SK-N-SH (cell line): ENCODE results near the gene NCBP3. TPM values are rescaled to one million over a fixed set of nuclear protein-coding genes. Genes with fewer than 3 reads are reported as not detected.

ENCODE experiments used
- CTCF ChIA-PET: fragments of 300-600, 350-600 bp; formaldehyde crosslinking; extraction: SDS; loops from one replicate; lab custom pipeline; 2021; lab: Yijun Ruan, JAX
- POLR2A ChIA-PET: fragments of 350-600 bp; sonication (Branson Sonifier 250); formaldehyde crosslinking; extraction: SDS; loops from one replicate; lab custom pipeline; 2020; ENCODE audit warnings: antibody characterized with exemption, inconsistent platforms; lab: Yijun Ruan, JAX
- DNase-seq: peaks from one replicate; pipeline ENCODE4 v3.0.0; 2012
- H2AFZ ChIP-seq: fragments of 200-600 bp; sonication (generic); 2 replicates; pipeline ENCODE4 v1.8.1; 2016; ENCODE audit warnings: antibody characterized with exemption, mild to moderate bottlenecking, low read depth
- H3F3A ChIP-seq: fragments of 200-600 bp; sonication (generic); replicated peaks from 2 replicates; pipeline ENCODE3; 2016; ENCODE audit warnings: antibody characterized with exemption, mild to moderate bottlenecking; ENCODE audit not compliant: insufficient read depth
- H3K27ac ChIP-seq, 2 experiments: fragments of 200-500 bp in 1 of 2; fragments of 200-600 bp in 1 of 2; sonication (Bioruptor generic) in 1 of 2; sonication (generic), shearing (Covaris generic) in 1 of 2; 2 replicates each; pipeline versions ENCODE4 v1.5.1 to v1.6.1; 2014 to 2016; ENCODE audit warnings: low read depth in 2 of 2, inconsistent platforms in 1 of 2, low read length in 1 of 2, mild to moderate bottlenecking in 1 of 2, mixed read lengths in 1 of 2
- H3K27me3 ChIP-seq: fragments of 200-600 bp; sonication (generic), shearing (Covaris generic); 2 replicates; pipeline ENCODE4 v1.6.1; 2016; ENCODE audit warnings: mixed run types; ENCODE audit not compliant: insufficient read depth
- H3K36me3 ChIP-seq, 2 experiments: fragments of 200-500 bp in 1 of 2; fragments of 200-600 bp in 1 of 2; sonication (Bioruptor generic) in 1 of 2; sonication (generic) in 1 of 2; replicated peaks in 1 of 2; 2 replicates each; pipeline versions ENCODE3 to v1.5.1; 2014 to 2016; ENCODE audit warnings: low read length in 1 of 2, mild to moderate bottlenecking in 1 of 2; ENCODE audit not compliant: insufficient read depth in 2 of 2, control insufficient read depth in 1 of 2
- H3K4me1 ChIP-seq, 2 experiments: fragments of 200-500 bp in 1 of 2; fragments of 200-600 bp in 1 of 2; sonication (Bioruptor generic) in 1 of 2; sonication (generic), shearing (Covaris generic) in 1 of 2; 2 replicates each; pipeline versions ENCODE4 v1.5.1 to v1.6.1; 2014 to 2016; ENCODE audit warnings: low read depth in 1 of 2, low read length in 1 of 2, mixed run types in 1 of 2; ENCODE audit not compliant: insufficient read depth in 2 of 2, control insufficient read depth in 1 of 2
- H3K4me2 ChIP-seq: fragments of 200-600 bp; sonication (generic), shearing (Covaris generic); 2 replicates; pipeline ENCODE4 v1.6.1; 2017; ENCODE audit warnings: mixed run types
- H3K4me3 ChIP-seq, 2 experiments: fragments of 200-500 bp in 1 of 2; fragments of 200-600 bp in 1 of 2; sonication (Bioruptor generic) in 1 of 2; sonication (generic), shearing (Covaris generic) in 1 of 2; 2 replicates each; pipeline versions ENCODE4 v1.5.1 to v1.8.1; 2014 to 2016; ENCODE audit warnings: low read depth in 2 of 2, inconsistent platforms in 1 of 2, low read length in 1 of 2, mild to moderate bottlenecking in 1 of 2, mixed read lengths in 1 of 2, moderate library complexity in 1 of 2
- H3K79me2 ChIP-seq: fragments of 200-600 bp; sonication (generic); 2 replicates; pipeline ENCODE4 v1.8.1; 2017; ENCODE audit warnings: mild to moderate bottlenecking; ENCODE audit not compliant: insufficient read depth
- H3K9ac ChIP-seq: fragments of 200-600 bp; sonication (generic); 2 replicates; pipeline ENCODE4 v1.6.1; 2017; ENCODE audit warnings: mixed run types
- H3K9me2 ChIP-seq: fragments of 200-600 bp; sonication (generic); 2 replicates; pipeline ENCODE4 v1.6.1; 2017; ENCODE audit warnings: mixed run types
- H3K9me3 ChIP-seq: fragments of 200-600 bp; sonication (generic); 2 replicates; pipeline ENCODE4 v1.6.1; 2017; ENCODE audit warnings: mixed run types, mild to moderate bottlenecking, moderate library complexity
- H4K20me1 ChIP-seq: fragments of 200-600 bp; sonication (generic); 2 replicates; pipeline ENCODE4 v1.6.1; 2017; ENCODE audit warnings: mild to moderate bottlenecking, mixed run types; ENCODE audit not compliant: insufficient read depth
- CHD2 ChIP-seq: fragments of 150-350 bp; IDR thresholded peaks from 2 replicates; pipeline ENCODE4 v1.6.1; 2018; ENCODE audit warnings: low read length; ENCODE audit not compliant: partially characterized antibody
- ELF1 ChIP-seq: IDR thresholded peaks from 2 replicates; pipeline ENCODE4 v1.4.0; 2012
- EP300 ChIP-seq, 2 experiments: IDR thresholded peaks; 2 replicates each; pipeline versions ENCODE4 v1.4.0 to v1.6.1; 2012; ENCODE audit warnings: borderline replicate concordance in 1 of 2, low read depth in 1 of 2, low read length in 1 of 2
- EZH2phosphoT487 ChIP-seq: fragments of 200-600 bp; sonication (generic); IDR thresholded peaks from 2 replicates; pipeline ENCODE4 v1.6.1; 2017; ENCODE audit warnings: low read depth, mixed run types, mild to moderate bottlenecking, antibody characterized with exemption, moderate library complexity, borderline replicate concordance
- GABPA ChIP-seq: IDR thresholded peaks from 2 replicates; pipeline ENCODE4 v1.4.0; 2012; ENCODE audit warnings: low read depth, mild to moderate bottlenecking
- IRF3 ChIP-seq: fragments of 150-350 bp; IDR thresholded peaks from 2 replicates; pipeline ENCODE4 v1.6.1; 2016; ENCODE audit warnings: mild to moderate bottlenecking, low read depth, low read length
- JUND ChIP-seq: IDR thresholded peaks from 2 replicates; pipeline ENCODE4 v1.4.0; 2012
- MAX ChIP-seq: IDR thresholded peaks from 2 replicates; pipeline ENCODE4 v1.4.0; 2012; ENCODE audit warnings: low read depth
- NFIC ChIP-seq: IDR thresholded peaks from 2 replicates; pipeline ENCODE4 v1.4.0; 2012; ENCODE audit warnings: borderline replicate concordance
- NRF1 ChIP-seq: IDR thresholded peaks from 2 replicates; pipeline ENCODE4 v1.6.1; 2012; ENCODE audit warnings: low read depth, mild to moderate bottlenecking, low read length
- PBX3 ChIP-seq: IDR thresholded peaks from 2 replicates; pipeline ENCODE4; 2012
- POLR2AphosphoS5 ChIP-seq: IDR thresholded peaks from 2 replicates; pipeline ENCODE4 v1.6.1; 2012; ENCODE audit warnings: low read depth, low read length
- RCOR1 ChIP-seq: fragments of 150-350 bp; IDR thresholded peaks from 2 replicates; pipeline ENCODE4 v1.6.1; 2017; ENCODE audit warnings: antibody characterized with exemption, low read length
- RFX5 ChIP-seq: IDR thresholded peaks from 2 replicates; pipeline ENCODE4 v1.6.1; 2012; ENCODE audit warnings: mild to moderate bottlenecking, improper control_type of control experiment, low read length
- SIN3A ChIP-seq: IDR thresholded peaks from 2 replicates; pipeline ENCODE4 v1.6.1; 2012; ENCODE audit warnings: low read depth, mild to moderate bottlenecking, low read length, moderate library complexity, borderline replicate concordance
- TAF1 ChIP-seq: IDR thresholded peaks from 2 replicates; pipeline ENCODE4 v1.6.1; 2012; ENCODE audit warnings: low read depth, mild to moderate bottlenecking, low read length, moderate library complexity, borderline replicate concordance
- TEAD4 ChIP-seq: IDR thresholded peaks from 2 replicates; pipeline ENCODE4 v1.4.0; 2012; ENCODE audit warnings: mild to moderate bottlenecking, borderline replicate concordance; ENCODE audit not compliant: insufficient read depth
- YY1 ChIP-seq: IDR thresholded peaks from 2 replicates; pipeline ENCODE4 v1.4.0; 2012; ENCODE audit warnings: low read depth, mild to moderate bottlenecking
- WGBS: methylation state at CpG from one replicate; pipeline ENCODE4 v1.1.6; 2017; ENCODE audit warnings: low lambda C conversion rate; 5-methylcytosine and 5-hydroxymethylcytosine counted together
- polyA plus RNA-seq, 3 experiments: library from polyadenylated mRNA; depleted of rRNA; stranded (reverse); fragments of >200 nt; gene quantifications; 2 replicates each; pipeline ENCODE4 v1.2.3, GENCODE V29; 2012
- TF ChIP-seq, protein P1 (sequence below): fragments of 150-350 bp; IDR thresholded peaks from 2 replicates; pipeline ENCODE4 v1.6.1; 2017; ENCODE audit warnings: antibody characterized with exemption, low read length, low read depth, borderline replicate concordance
- TF ChIP-seq, protein P2 (sequence below): fragments of 200-600 bp; sonication (generic); IDR thresholded peaks from 2 replicates; pipeline ENCODE4 v1.6.1; 2017; ENCODE audit warnings: antibody characterized with exemption, mild to moderate bottlenecking, moderate library complexity

The NCBP3 gene
- polyA plus RNA-seq, 1 of the 3 experiments (the other 2 are of a cell fraction) = 6.5 TPM

GRCh38 chr17:3848229-3848835 lies 2.3 kb upstream of the NCBP3 start:
- H3K9ac ChIP-seq = no peak overlapping the region
- peaks cover 16% of the 10 kb centered on the region for H4K20me1 ChIP-seq
- TF ChIP-seq, protein P1, sequence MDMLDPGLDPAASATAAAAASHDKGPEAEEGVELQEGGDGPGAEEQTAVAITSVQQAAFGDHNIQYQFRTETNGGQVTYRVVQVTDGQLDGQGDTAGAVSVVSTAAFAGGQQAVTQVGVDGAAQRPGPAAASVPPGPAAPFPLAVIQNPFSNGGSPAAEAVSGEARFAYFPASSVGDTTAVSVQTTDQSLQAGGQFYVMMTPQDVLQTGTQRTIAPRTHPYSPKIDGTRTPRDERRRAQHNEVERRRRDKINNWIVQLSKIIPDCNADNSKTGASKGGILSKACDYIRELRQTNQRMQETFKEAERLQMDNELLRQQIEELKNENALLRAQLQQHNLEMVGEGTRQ = no peak
- no peak for TF ChIP-seq SIN3A
- no peak for TF ChIP-seq TAF1
- no peak for TF ChIP-seq NRF1
- TF ChIP-seq EZH2phosphoT487 = no peak
- TF ChIP-seq EP300 (IDR thresholded peaks at IDR 0.05; ENCODE audit: borderline replicate concordance in 1 of 2, low read depth in 1 of 2, low read length in 1 of 2) = no peak
- no peak for TF ChIP-seq RFX5
- TF ChIP-seq NFIC = no peak
- TF ChIP-seq CHD2 = no peak
- TF ChIP-seq POLR2AphosphoS5 = no peak
- no peak for TF ChIP-seq YY1
- no peak for TF ChIP-seq GABPA
- TF ChIP-seq MAX = no peak
- TF ChIP-seq JUND = no peak
- CTCF ChIA-PET = interaction anchor here (1.3 to 9.7 kb wide), 4 partner anchors 9 to 111 kb away, joined by 5 to 74 read pairs (median 27); no protein-coding TSS in a partner anchor
- no peak overlapping the region for H2AFZ ChIP-seq
- H3K36me3 ChIP-seq = peaks cover 4% of the 10 kb centered on the region in 2 experiments
- no peak overlapping the region for H3K4me3 ChIP-seq
- H3K4me2 ChIP-seq = no peak overlapping the region
- H3K9me3 ChIP-seq = no peaks in the 10 kb centered on the region
- H3K27me3 ChIP-seq = no peaks in the 10 kb centered on the region
- no peaks in the 10 kb centered on the region for H3K9me2 ChIP-seq
- peaks cover 3 to 9% of the 10 kb centered on the region in 2 experiments; a peak in 3 of 4 replicates for H3K4me1 ChIP-seq
- no peaks in the 10 kb centered on the region for H3F3A ChIP-seq
- POLR2A ChIA-PET = no interaction called here
- peaks cover 26% of the 10 kb centered on the region for H3K79me2 ChIP-seq
- DNase-seq = no peak
- H3K27ac ChIP-seq = no peak overlapping the region
- WGBS = 94% methylated on average over 9 of the region's 9 CpGs

- no peak for TF ChIP-seq PBX3
- TF ChIP-seq TEAD4 = no peak
- no peak for TF ChIP-seq RCOR1
- no peak for TF ChIP-seq ELF1
- no peak for TF ChIP-seq GABPA
- TF ChIP-seq, protein P2, sequence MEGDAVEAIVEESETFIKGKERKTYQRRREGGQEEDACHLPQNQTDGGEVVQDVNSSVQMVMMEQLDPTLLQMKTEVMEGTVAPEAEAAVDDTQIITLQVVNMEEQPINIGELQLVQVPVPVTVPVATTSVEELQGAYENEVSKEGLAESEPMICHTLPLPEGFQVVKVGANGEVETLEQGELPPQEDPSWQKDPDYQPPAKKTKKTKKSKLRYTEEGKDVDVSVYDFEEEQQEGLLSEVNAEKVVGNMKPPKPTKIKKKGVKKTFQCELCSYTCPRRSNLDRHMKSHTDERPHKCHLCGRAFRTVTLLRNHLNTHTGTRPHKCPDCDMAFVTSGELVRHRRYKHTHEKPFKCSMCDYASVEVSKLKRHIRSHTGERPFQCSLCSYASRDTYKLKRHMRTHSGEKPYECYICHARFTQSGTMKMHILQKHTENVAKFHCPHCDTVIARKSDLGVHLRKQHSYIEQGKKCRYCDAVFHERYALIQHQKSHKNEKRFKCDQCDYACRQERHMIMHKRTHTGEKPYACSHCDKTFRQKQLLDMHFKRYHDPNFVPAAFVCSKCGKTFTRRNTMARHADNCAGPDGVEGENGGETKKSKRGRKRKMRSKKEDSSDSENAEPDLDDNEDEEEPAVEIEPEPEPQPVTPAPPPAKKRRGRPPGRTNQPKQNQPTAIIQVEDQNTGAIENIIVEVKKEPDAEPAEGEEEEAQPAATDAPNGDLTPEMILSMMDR = no peak
- no peak for TF ChIP-seq YY1
- TF ChIP-seq IRF3 = no peak
- no peak for TF ChIP-seq NFIC
- TF ChIP-seq, all 33 proteins: peak for 0
- no peaks in the 10 kb centered on the region for H3K27me3 ChIP-seq
- no peaks in the 10 kb centered on the region for H3F3A ChIP-seq
- ChIA-PET POLR2A (no interaction called here), CTCF (interaction anchor here (0.8 to 9.7 kb wide), 11 partner anchors 10 to 109 kb away, joined by 3 to 74 read pairs (median 8); partner anchors contain the start of gene CAMKK1)
- H3K36me3 ChIP-seq = peaks cover 7 to 13% of the 10 kb centered on the region in 2 experiments
- H3K27ac ChIP-seq = no peak overlapping the region
- H3K4me3 ChIP-seq = no peak overlapping the region
- no peak for DNase-seq
- H2AFZ ChIP-seq = no peak overlapping the region
- H3K79me2 ChIP-seq = peaks cover 37% of the 10 kb centered on the region
- peaks cover 3 to 9% of the 10 kb centered on the region in 2 experiments; a peak in 3 of 4 replicates for H3K4me1 ChIP-seq
- H3K9me2 ChIP-seq = no peaks in the 10 kb centered on the region
- H4K20me1 ChIP-seq = peaks cover 26% of the 10 kb centered on the region
- H3K4me2 ChIP-seq = no peak overlapping the region
- H3K9me3 ChIP-seq = no peaks in the 10 kb centered on the region
- no peak overlapping the region for H3K9ac ChIP-seq
- 88% methylated on average over 9 of the region's 9 CpGs for WGBS
These were observed 1.2 kb upstream of the NCBP3 start for GRCh38 chr17:3847165-3847670.
